Endothelial cell of umbilical vein (primary cell): Measurements from ENCODE around the gene CDC42EP5. TPM values are rescaled to one million over a fixed set of nuclear protein-coding genes. Genes with fewer than 3 reads are reported as not detected.

Experiments
- BruUV-seq: library from RNA; stranded (reverse); fragments of 400-500 nt; replicated peaks from 2 replicates; lab custom pipeline; 2021; lab: Mats Ljungman, UMichigan
- CTCF ChIA-PET: fragments of 300-600, 350-600 bp; sonication (Branson Sonifier 250); formaldehyde crosslinking; loops from one replicate; lab custom pipeline; 2021; ENCODE audit warnings: antibody characterized with exemption, inconsistent platforms; lab: Charles Lee
- POLR2A ChIA-PET: fragments of 300-600, 350-600 bp; sonication (Branson Sonifier 250); formaldehyde crosslinking; loops from one replicate; lab custom pipeline; 2021; ENCODE audit warnings: antibody characterized with exemption, inconsistent platforms; lab: Charles Lee
- DNase-seq: peaks from one replicate; pipeline ENCODE4 v3.0.0-alpha.2; 2011; ENCODE audit warnings: low read depth, low spot score
- FAIRE-seq: peaks from 2 replicates; lab custom pipeline; 2011; peaks lifted over from hg19 to GRCh38; lab: Jason Lieb, UNC
- H2AFZ ChIP-seq: 2 replicates; pipeline ENCODE4 v1.6.0; 2012; ENCODE audit warnings: low read depth, low read length, control low read depth, inconsistent platforms
- H3K27ac ChIP-seq: 2 replicates; pipeline ENCODE4 v1.5.1; 2011; ENCODE audit warnings: low read depth, mild to moderate bottlenecking, control low read depth, low read length, moderate library complexity; ENCODE audit not compliant: insufficient read depth
- H3K27me3 ChIP-seq, 2 experiments: 2 replicates each; pipeline versions ENCODE4 v1.6.0 to v1.6.1; 2011; ENCODE audit warnings: low read length in 2 of 2, mixed read lengths in 1 of 2; ENCODE audit not compliant: control insufficient read depth in 2 of 2, insufficient read depth in 2 of 2
- H3K36me3 ChIP-seq, 2 experiments: 2 replicates in 1 of 2; 3 replicates in 1 of 2; pipeline ENCODE4 v1.5.1; 2011; ENCODE audit warnings: low read length in 2 of 2, mild to moderate bottlenecking in 1 of 2, moderate library complexity in 1 of 2; ENCODE audit not compliant: control insufficient read depth in 2 of 2, insufficient read depth in 2 of 2; ENCODE audit errors: extremely low read depth in 1 of 2
- H3K4me1 ChIP-seq: 3 replicates; pipeline ENCODE4 v1.5.1; 2011; ENCODE audit warnings: mild to moderate bottlenecking, low read length; ENCODE audit not compliant: control insufficient read depth, insufficient read depth; ENCODE audit errors: extremely low read depth
- H3K4me2 ChIP-seq: 2 replicates; pipeline ENCODE4 v1.6.1; 2011; ENCODE audit warnings: low read length, control low read depth, mixed read lengths; ENCODE audit not compliant: insufficient read depth
- H3K4me3 ChIP-seq, 3 experiments: fragments of 200-600 bp in 1 of 3; sonication (generic), shearing (Covaris generic) in 1 of 3; replicated peaks in 1 of 3; 2 replicates each; pipeline ENCODE4 v1.5.1; 2011 to 2016; ENCODE audit warnings: control low read depth in 3 of 3, low read length in 3 of 3, mild to moderate bottlenecking in 2 of 3, inconsistent platforms in 1 of 3, low read depth in 1 of 3, moderate library complexity in 1 of 3; ENCODE audit not compliant: insufficient read depth in 1 of 3
- H3K79me2 ChIP-seq: 2 replicates; pipeline ENCODE4 v1.6.0; 2012; ENCODE audit warnings: low read length, inconsistent platforms; ENCODE audit not compliant: control insufficient read depth, insufficient read depth
- H3K9ac ChIP-seq: replicated peaks from 2 replicates; pipeline ENCODE3; 2011; ENCODE audit warnings: low read length, control low read depth; ENCODE audit not compliant: insufficient read depth; ENCODE audit errors: extremely low read depth
- H3K9me1 ChIP-seq: replicated peaks from 3 replicates; pipeline ENCODE4 v1.6.0; 2011; ENCODE audit warnings: mild to moderate bottlenecking, low read length; ENCODE audit not compliant: control insufficient read depth, insufficient read depth; ENCODE audit errors: extremely low read depth
- H3K9me3 ChIP-seq: replicated peaks from 2 replicates; pipeline ENCODE4 v1.5.1; 2012; ENCODE audit warnings: low read length, inconsistent platforms; ENCODE audit not compliant: control insufficient read depth, insufficient read depth
- H4K20me1 ChIP-seq: replicated peaks from 2 replicates; pipeline ENCODE3; 2011; ENCODE audit warnings: mild to moderate bottlenecking, low read length; ENCODE audit not compliant: control insufficient read depth, insufficient read depth; ENCODE audit errors: extremely low read depth
- EZH2 ChIP-seq: IDR thresholded peaks from 2 replicates; pipeline ENCODE4 v1.6.1; 2012; ENCODE audit warnings: borderline replicate concordance, low read depth, mild to moderate bottlenecking, moderate library complexity, low read length, inconsistent platforms; ENCODE audit not compliant: severe bottlenecking
- FOS ChIP-seq: IDR thresholded peaks from 2 replicates; pipeline ENCODE4 v1.6.1; 2011; ENCODE audit warnings: mild to moderate bottlenecking, low read length, moderate library complexity, borderline replicate concordance; ENCODE audit not compliant: insufficient read depth
- GATA2 ChIP-seq: IDR thresholded peaks from 2 replicates; pipeline ENCODE4 v1.7.0; 2011; ENCODE audit warnings: low read depth, mild to moderate bottlenecking, moderate library complexity, mixed read lengths, low read length; ENCODE audit not compliant: insufficient read length, insufficient read depth
- JUN ChIP-seq: IDR thresholded peaks from 2 replicates; pipeline ENCODE4 v1.6.1; 2011; ENCODE audit warnings: borderline replicate concordance, low read depth; ENCODE audit not compliant: insufficient read length, insufficient read depth
- MAX ChIP-seq: IDR thresholded peaks from 2 replicates; pipeline ENCODE4 v1.6.1; 2011; ENCODE audit not compliant: insufficient read depth, insufficient read length
- MYC ChIP-seq: IDR thresholded peaks from one replicate; pipeline ENCODE4 v1.6.1; 2011; ENCODE audit warnings: mild to moderate bottlenecking, low read depth, low read length
- POLR2A ChIP-seq: IDR thresholded peaks from 2 replicates; pipeline ENCODE4 v1.6.1; 2012; ENCODE audit warnings: low read depth, mild to moderate bottlenecking, control low read depth, low read length
- POLR2AphosphoS5 ChIP-seq: IDR thresholded peaks from 2 replicates; pipeline ENCODE4 v1.6.1; 2012; ENCODE audit warnings: low read depth, mild to moderate bottlenecking, control low read depth, low read length, moderate library complexity; ENCODE audit not compliant: insufficient read depth
- dilution Hi-C: fragments of 300-500 bp; cut with MboI; formaldehyde crosslinking; loops from one replicate; pipeline ENCODE4 v1.15.0; 2019; ENCODE audit warnings: low sequenced_read_pairs; ENCODE audit not compliant: extremely low pct_ligation_motif_present
- intact Hi-C: fragments of 100-400 bp; cut with micrococcal nuclease; formaldehyde crosslinking; loops from one replicate; pipeline ENCODE4 v1.10.0; 2022
- polyA plus RNA-seq, 4 experiments: library from polyadenylated mRNA; depleted of rRNA in 3 of 4; stranded (reverse) in 3 of 4; unstranded in 1 of 4; fragments of >200 nt; gene quantifications; 2 replicates each; pipeline versions ENCODE4 v1.2.1 to v1.2.3, GENCODE V29; 2011 to 2012; ENCODE audit warnings: missing spikeins in 1 of 4
- total RNA-seq: library from RNA; stranded (reverse); gene quantifications from 2 replicates; pipeline ENCODE4 v1.2.3, GENCODE V29; 2021
- TF ChIP-seq, protein P1 (sequence below), 2 donors: IDR thresholded peaks; 1 replicate in 1 of 2; 2 replicates in 1 of 2; pipeline ENCODE4 v1.5.1; 2011; ENCODE audit warnings: low read length in 2 of 2, mild to moderate bottlenecking in 2 of 2, moderate library complexity in 2 of 2, control low read depth in 1 of 2, inconsistent platforms in 1 of 2, low read depth in 1 of 2; ENCODE audit not compliant: insufficient read depth in 1 of 2; ENCODE audit errors: extremely low read depth in 1 of 2

CDC42EP5 gene
- total and polyA plus RNA-seq, 2 donors (not counting 3 experiments of a cell fraction or from before 2014, with no cell fraction given) = 37.3 to 85.5 TPM

- ChIA-PET CTCF (interaction anchor here (1.0 kb wide), 1 partner anchor 22 kb away, joined by 4 read pairs; the partner anchor contains the start of gene LENG8), POLR2A (no interaction called here)
- BruUV-seq = TSS peak; percentile 74
- peak overlapping the region; percentile 88 for H3K27ac ChIP-seq
- peak overlapping the region; percentile 71 for H3K9ac ChIP-seq
- H2AFZ ChIP-seq = no peak overlapping the region
- no peaks in the 10 kb centered on the region for H4K20me1 ChIP-seq
- H3K4me2 ChIP-seq = peak overlapping the region; percentile 50
- intact Hi-C loops = loop anchor here (2.0 kb wide), 1 partner anchor 280 kb away; the partner anchor contains the start of gene TSEN34
- H3K9me3 ChIP-seq = no peaks in the 10 kb centered on the region
- peak overlapping the region in 2 of 3 experiments; percentile 58 to 59 for H3K4me3 ChIP-seq
- FAIRE-seq (peak; percentile 46), DNase-seq (no peak)
- no peaks in the 10 kb centered on the region for H3K36me3 ChIP-seq
- no peaks in the 10 kb centered on the region for H3K9me1 ChIP-seq
- dilution Hi-C loops = no loop called here
- H3K79me2 ChIP-seq = peaks cover 1% of the 10 kb centered on the region
- H3K27me3 ChIP-seq = no peaks in the 10 kb centered on the region
- TF ChIP-seq JUN (no peak), FOS (no peak), MAX (no peak), EZH2 (no peak), MYC (no peak)
- H3K4me1 ChIP-seq = peaks cover 35% of the 10 kb centered on the region
Measured at GRCh38 chr19:54470276-54470887, 2.7 kb downstream of the CDC42EP5 start.

DNA sequence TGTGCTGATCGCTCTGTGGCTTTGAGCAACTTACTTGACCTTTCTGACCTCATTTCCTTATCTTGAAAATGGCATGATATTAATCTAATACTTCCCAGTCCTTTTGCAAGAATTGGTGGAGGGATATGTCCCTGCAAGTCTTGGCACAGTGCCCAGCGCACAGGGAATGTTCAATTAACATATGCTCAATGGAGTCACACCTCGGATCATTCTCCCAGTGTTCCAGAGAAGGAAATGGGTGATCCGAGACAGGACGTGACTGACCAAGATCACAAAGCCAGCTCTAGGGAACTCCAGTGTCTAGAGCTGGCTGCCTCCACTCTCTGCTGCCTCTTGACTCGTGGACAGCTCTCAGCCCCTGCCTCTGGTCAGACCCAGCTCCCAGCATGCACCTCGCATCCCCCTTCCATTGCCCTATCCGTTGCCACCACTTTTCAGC, 3.6 kb downstream of the CDC42EP5 start:
- peaks cover 1% of the 10 kb centered on the region for H3K79me2 ChIP-seq
- intact Hi-C loops = loop anchor here (10.0 kb wide), 1 partner anchor 1185 kb away; the partner anchor contains the start of gene U2AF2
- H4K20me1 ChIP-seq = no peaks in the 10 kb centered on the region
- H3K9me1 ChIP-seq = no peaks in the 10 kb centered on the region
- no TSS peak for BruUV-seq
- DNase-seq = peak; percentile 70
- no peak overlapping the region for H2AFZ ChIP-seq
- H3K9ac ChIP-seq = peak overlapping the region; percentile 33
- no peaks in the 10 kb centered on the region for H3K36me3 ChIP-seq
- dilution Hi-C loops = no loop called here
- POLR2A ChIA-PET = interaction anchor here (0.5 to 1.2 kb wide), 2 partner anchors 21 to 522 kb away, joined by 3 read pairs; partner anchors contain the start of gene LENG8
- CTCF ChIA-PET = no interaction called here
- H3K4me1 ChIP-seq = peaks cover 35% of the 10 kb centered on the region
- peak overlapping the region; percentile 26 for H3K4me2 ChIP-seq
- no peak overlapping the region for H3K4me3 ChIP-seq
- no peaks in the 10 kb centered on the region for H3K27me3 ChIP-seq
- H3K9me3 ChIP-seq = no peaks in the 10 kb centered on the region
- TF ChIP-seq FOS = no peak
- peak; percentile 41 for TF ChIP-seq POLR2A
- TF ChIP-seq, protein P1, sequence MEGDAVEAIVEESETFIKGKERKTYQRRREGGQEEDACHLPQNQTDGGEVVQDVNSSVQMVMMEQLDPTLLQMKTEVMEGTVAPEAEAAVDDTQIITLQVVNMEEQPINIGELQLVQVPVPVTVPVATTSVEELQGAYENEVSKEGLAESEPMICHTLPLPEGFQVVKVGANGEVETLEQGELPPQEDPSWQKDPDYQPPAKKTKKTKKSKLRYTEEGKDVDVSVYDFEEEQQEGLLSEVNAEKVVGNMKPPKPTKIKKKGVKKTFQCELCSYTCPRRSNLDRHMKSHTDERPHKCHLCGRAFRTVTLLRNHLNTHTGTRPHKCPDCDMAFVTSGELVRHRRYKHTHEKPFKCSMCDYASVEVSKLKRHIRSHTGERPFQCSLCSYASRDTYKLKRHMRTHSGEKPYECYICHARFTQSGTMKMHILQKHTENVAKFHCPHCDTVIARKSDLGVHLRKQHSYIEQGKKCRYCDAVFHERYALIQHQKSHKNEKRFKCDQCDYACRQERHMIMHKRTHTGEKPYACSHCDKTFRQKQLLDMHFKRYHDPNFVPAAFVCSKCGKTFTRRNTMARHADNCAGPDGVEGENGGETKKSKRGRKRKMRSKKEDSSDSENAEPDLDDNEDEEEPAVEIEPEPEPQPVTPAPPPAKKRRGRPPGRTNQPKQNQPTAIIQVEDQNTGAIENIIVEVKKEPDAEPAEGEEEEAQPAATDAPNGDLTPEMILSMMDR (IDR thresholded peaks at IDR 0.05; ENCODE audit: extremely low read depth in 1 of 2, insufficient read depth in 1 of 2, low read depth in 1 of 2, low read length in 2 of 2) = no peak
- TF ChIP-seq GATA2 = peak; percentile 77
- no peak for TF ChIP-seq MYC
- TF ChIP-seq POLR2AphosphoS5 = peak; percentile 23
- TF ChIP-seq EZH2 = no peak
- peak; percentile 8 for TF ChIP-seq JUN
- no peak for TF ChIP-seq MAX
- H3K27ac ChIP-seq = peak overlapping the region; percentile 88
- FAIRE-seq = peak; percentile 98
